ENCODE results near the gene SLC6A20.

DNA sequence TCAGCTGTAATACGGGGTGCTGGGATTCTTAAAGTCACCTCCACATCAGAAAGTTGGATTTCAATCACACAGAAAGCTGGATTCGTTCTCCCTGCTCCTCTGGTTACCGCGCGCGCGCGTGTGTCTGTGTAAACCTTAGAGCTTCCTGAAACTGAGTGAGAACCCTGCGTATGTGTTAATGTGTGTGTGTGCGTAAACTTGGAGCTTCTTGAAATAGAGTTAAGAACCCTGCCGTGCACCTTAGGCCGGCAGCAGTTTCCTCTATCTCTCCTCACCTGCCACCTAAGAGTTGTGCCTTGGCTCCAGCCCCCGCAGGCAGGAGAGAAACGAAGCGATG, 45.1 kb upstream of the SLC6A20 start:
- TF ChIP-seq, protein P1, sequence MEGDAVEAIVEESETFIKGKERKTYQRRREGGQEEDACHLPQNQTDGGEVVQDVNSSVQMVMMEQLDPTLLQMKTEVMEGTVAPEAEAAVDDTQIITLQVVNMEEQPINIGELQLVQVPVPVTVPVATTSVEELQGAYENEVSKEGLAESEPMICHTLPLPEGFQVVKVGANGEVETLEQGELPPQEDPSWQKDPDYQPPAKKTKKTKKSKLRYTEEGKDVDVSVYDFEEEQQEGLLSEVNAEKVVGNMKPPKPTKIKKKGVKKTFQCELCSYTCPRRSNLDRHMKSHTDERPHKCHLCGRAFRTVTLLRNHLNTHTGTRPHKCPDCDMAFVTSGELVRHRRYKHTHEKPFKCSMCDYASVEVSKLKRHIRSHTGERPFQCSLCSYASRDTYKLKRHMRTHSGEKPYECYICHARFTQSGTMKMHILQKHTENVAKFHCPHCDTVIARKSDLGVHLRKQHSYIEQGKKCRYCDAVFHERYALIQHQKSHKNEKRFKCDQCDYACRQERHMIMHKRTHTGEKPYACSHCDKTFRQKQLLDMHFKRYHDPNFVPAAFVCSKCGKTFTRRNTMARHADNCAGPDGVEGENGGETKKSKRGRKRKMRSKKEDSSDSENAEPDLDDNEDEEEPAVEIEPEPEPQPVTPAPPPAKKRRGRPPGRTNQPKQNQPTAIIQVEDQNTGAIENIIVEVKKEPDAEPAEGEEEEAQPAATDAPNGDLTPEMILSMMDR (IDR thresholded peaks at IDR 0.05) = no peak
- no peak for TF ChIP-seq POLR2A (IDR thresholded peaks at IDR 0.05)

Measured in lower leg skin (tissue), 3 donors.